ENCODE measurements around the gene C9orf43. TPM values are rescaled to one million over a fixed set of nuclear protein-coding genes. Genes with fewer than 3 reads are reported as not detected.
A peak's percentile ranks its signal among the peaks of the same experiment; 100 is the strongest.

The C9orf43 gene
- total RNA-seq, 1 donor from 2014 or later: 1.3 TPM

- Histone ChIP-seq H3K9me3 (ENCODE audit: low read depth) (no peaks in the 10 kb centered on the region), H3K27me3 (no peaks in the 10 kb centered on the region), H3K36me3 (no peaks in the 10 kb centered on the region), H3K79me2 (ENCODE audit: low read depth) (no peaks in the 10 kb centered on the region), H2AFZ (replicated peaks) (no peak overlapping the region), H3K9ac (no peak overlapping the region), H3F3A (ENCODE audit: low read depth) (no peaks in the 10 kb centered on the region), H3K27ac (no peak overlapping the region), H3K4me2 (no peak overlapping the region), H3K4me3 (no peak overlapping the region), H4K20me1 (ENCODE audit: low read depth) (no peaks in the 10 kb centered on the region), H3K4me1 (no peaks in the 10 kb centered on the region)
- DNase-seq (ENCODE audit: low spot score): no peak
- no peak overlapping the region for H3K27ac Mint-ChIP-seq
- H3K9me3 Mint-ChIP-seq: no peaks in the 10 kb centered on the region
- no peak for TF ChIP-seq CTCF (IDR thresholded peaks at IDR 0.05)
- TF ChIP-seq EZH2phosphoT487 (IDR thresholded peaks at IDR 0.05): no peak
- TF ChIP-seq EZH2 (IDR thresholded peaks at IDR 0.05): no peak
- peaks cover 10% of the 10 kb centered on the region for H3K27me3 Mint-ChIP-seq (ENCODE audit: insufficient read depth, low read depth)
- peaks cover 15% of the 10 kb centered on the region for H3K36me3 Mint-ChIP-seq
- H3K4me1 Mint-ChIP-seq: no peaks in the 10 kb centered on the region
- H3K4me3 Mint-ChIP-seq: peak overlapping the region; percentile 8
Measured at GRCh38 chr9:113386571-113387393, 23.8 kb upstream of the C9orf43 start.

GRCh38 chr9:113387560-113388230 lies 22.9 kb upstream of the C9orf43 start:
- no peak overlapping the region for H3K27ac Mint-ChIP-seq
- Histone ChIP-seq H3K27me3 (no peaks in the 10 kb centered on the region), H3F3A (ENCODE audit: low read depth) (no peaks in the 10 kb centered on the region), H3K9me3 (ENCODE audit: low read depth) (no peaks in the 10 kb centered on the region), H3K79me2 (ENCODE audit: low read depth) (no peaks in the 10 kb centered on the region), H4K20me1 (ENCODE audit: low read depth) (no peaks in the 10 kb centered on the region), H3K36me3 (no peaks in the 10 kb centered on the region), H3K9ac (no peak overlapping the region), H2AFZ (replicated peaks) (no peak overlapping the region), H3K4me1 (no peaks in the 10 kb centered on the region), H3K4me3 (no peak overlapping the region), H3K27ac (no peak overlapping the region), H3K4me2 (no peak overlapping the region)
- H3K27me3 Mint-ChIP-seq (ENCODE audit: insufficient read depth, low read depth): peaks cover 10% of the 10 kb centered on the region
- H3K4me3 Mint-ChIP-seq: peak overlapping the region; percentile 8
- no peaks in the 10 kb centered on the region for H3K9me3 Mint-ChIP-seq
- no peak for TF ChIP-seq CTCF (IDR thresholded peaks at IDR 0.05)
- TF ChIP-seq EZH2 (IDR thresholded peaks at IDR 0.05): no peak
- no peak for TF ChIP-seq EZH2phosphoT487 (IDR thresholded peaks at IDR 0.05)
- no peaks in the 10 kb centered on the region for H3K4me1 Mint-ChIP-seq
- H3K36me3 Mint-ChIP-seq: peaks cover 18% of the 10 kb centered on the region
- no peak for DNase-seq (ENCODE audit: low spot score)

- Histone ChIP-seq H3K4me3 (no peak overlapping the region), H4K20me1 (ENCODE audit: low read depth) (no peaks in the 10 kb centered on the region), H3K79me2 (ENCODE audit: low read depth) (no peaks in the 10 kb centered on the region), H3K9me3 (ENCODE audit: low read depth) (no peaks in the 10 kb centered on the region), H3K4me2 (no peak overlapping the region), H3K4me1 (no peaks in the 10 kb centered on the region), H2AFZ (replicated peaks) (no peak overlapping the region), H3K9ac (no peak overlapping the region), H3F3A (ENCODE audit: low read depth) (no peaks in the 10 kb centered on the region), H3K27me3 (no peaks in the 10 kb centered on the region), H3K36me3 (no peaks in the 10 kb centered on the region), H3K27ac (no peak overlapping the region)
- Mint-ChIP-seq H3K27ac (no peak overlapping the region), H3K9me3 (no peaks in the 10 kb centered on the region), H3K27me3 (ENCODE audit: insufficient read depth, low read depth) (peaks cover 8% of the 10 kb centered on the region), H3K4me1 (no peaks in the 10 kb centered on the region), H3K4me3 (no peak overlapping the region), H3K36me3 (peaks cover 20% of the 10 kb centered on the region)
- DNase-seq (ENCODE audit: low spot score): no peak
- no peak for TF ChIP-seq CTCF (IDR thresholded peaks at IDR 0.05)
- TF ChIP-seq EZH2 (IDR thresholded peaks at IDR 0.05): no peak
- no peak for TF ChIP-seq EZH2phosphoT487 (IDR thresholded peaks at IDR 0.05)
Measured at GRCh38 chr9:113388833-113389232, 21.7 kb upstream of the C9orf43 start.
